HepG2 (cell line): ENCODE data around the gene PRRT1. TPM values are rescaled to one million over a fixed set of nuclear protein-coding genes. Genes with fewer than 3 reads are reported as not detected.

Source experiments
- ATF7 ChIP-seq, 2 experiments: fragments of 450-650 bp in 1 of 2; sonication (generic) in 1 of 2; formaldehyde crosslinking in 1 of 2; IDR thresholded peaks; 2 replicates each; pipeline versions ENCODE4 v1.4.0 to v1.6.1; 2016 to 2020; ENCODE audit warnings: antibody characterized with exemption in 1 of 2, mild to moderate bottlenecking in 1 of 2, missing genetic modification reagents in 1 of 2
- FOXK2 ChIP-seq: fragments of 450-650 bp; IDR thresholded peaks from 2 replicates; pipeline ENCODE4 v1.6.1; 2016
- GABPA ChIP-seq, 2 experiments: IDR thresholded peaks; 2 replicates each; pipeline ENCODE4 v1.6.1; 2011 to 2016; ENCODE audit warnings: low read depth in 2 of 2, low read length in 1 of 2, missing biosample characterization in 1 of 2, missing genetic modification characterization in 1 of 2
- GATA4 ChIP-seq: sonication (generic); IDR thresholded peaks from 2 replicates; pipeline ENCODE4 v1.6.1; 2016; ENCODE audit warnings: antibody characterized with exemption, low read depth, borderline replicate concordance
- PHF20 ChIP-seq: sonication (generic); formaldehyde crosslinking; IDR thresholded peaks from 2 replicates; pipeline ENCODE4 v1.5.0; 2020; ENCODE audit warnings: mild to moderate bottlenecking, missing genetic modification reagents
- PRMT3 ChIP-seq: sonication (generic); formaldehyde crosslinking; IDR thresholded peaks from 2 replicates; pipeline ENCODE4 v1.8.1; 2022; ENCODE audit warnings: low read depth, mild to moderate bottlenecking, moderate library complexity, missing genetic modification reagents, borderline replicate concordance
- REPIN1 ChIP-seq: sonication (generic); formaldehyde crosslinking; IDR thresholded peaks from 2 replicates; pipeline ENCODE4 v1.8.0; 2022; ENCODE audit warnings: missing genetic modification reagents, low read depth, mild to moderate bottlenecking, borderline replicate concordance
- SIX4 ChIP-seq: sonication (generic); formaldehyde crosslinking; IDR thresholded peaks from 2 replicates; pipeline ENCODE4 v1.4.0; 2020; ENCODE audit warnings: missing genetic modification reagents
- SKI ChIP-seq: fragments of 450-650 bp; IDR thresholded peaks from one replicate; pipeline ENCODE4 v1.6.1; 2018; ENCODE audit warnings: mild to moderate bottlenecking; ENCODE audit not compliant: partially characterized antibody
- SOX6 ChIP-seq, 2 experiments: fragments of 450-650 bp in 1 of 2; sonication (generic) in 1 of 2; formaldehyde crosslinking in 1 of 2; IDR thresholded peaks; 2 replicates each; pipeline versions ENCODE4 v1.4.0 to v1.6.1; 2017 to 2020; ENCODE audit warnings: antibody characterized with exemption in 1 of 2, mild to moderate bottlenecking in 1 of 2, missing genetic modification reagents in 1 of 2
- ZMAT3 ChIP-seq: sonication (generic); formaldehyde crosslinking; conservative IDR thresholded peaks from 2 replicates; pipeline ENCODE4 v1.7.0; 2021; ENCODE audit warnings: missing genetic modification reagents
- ZNF569 ChIP-seq: sonication (generic); formaldehyde crosslinking; IDR thresholded peaks from 2 replicates; pipeline ENCODE4 v1.5.0; 2020; ENCODE audit warnings: mild to moderate bottlenecking, missing genetic modification reagents, moderate library complexity, borderline replicate concordance
- ZNF83 ChIP-seq: sonication (generic); formaldehyde crosslinking; IDR thresholded peaks from 2 replicates; pipeline ENCODE4 v1.4.0; 2020; ENCODE audit warnings: missing genetic modification reagents, mild to moderate bottlenecking, borderline replicate concordance
- polyA plus RNA-seq, 8 experiments: library from polyadenylated mRNA; depleted of rRNA in 3 of 8; stranded (reverse) in 7 of 8; unstranded in 1 of 8; fragments of >200 nt; fragmentation: Illumina TruSeq in 4 of 8; extraction: Trizol in 4 of 8; gene quantifications; 2 replicates each; pipeline versions ENCODE4 v1.2.1 to v1.2.3, GENCODE V29; 2011 to 2016; ENCODE audit warnings: low read depth in 4 of 8, missing spikeins in 1 of 8, mixed read lengths in 1 of 8; ENCODE audit not compliant: insufficient read depth in 1 of 8
- total RNA-seq, 5 experiments: library from RNA; depleted of rRNA; stranded (reverse); fragments of >200 nt; fragmentation: Illumina TruSeq; extraction: Trizol; gene quantifications; 2 replicates each; pipeline ENCODE4 v1.2.3, GENCODE V29; 2016; ENCODE audit warnings: low read depth in 1 of 5
- TF ChIP-seq, protein P1 (sequence below): sonication (generic); formaldehyde crosslinking; IDR thresholded peaks from 2 replicates; pipeline ENCODE4 v1.4.0; 2020; ENCODE audit warnings: missing genetic modification reagents
- TF ChIP-seq, protein P2 (sequence below): sonication (generic); formaldehyde crosslinking; IDR thresholded peaks from 2 replicates; pipeline ENCODE4 v1.8.0; 2022; ENCODE audit warnings: mild to moderate bottlenecking, missing genetic modification reagents; ENCODE audit not compliant: insufficient replicate concordance
- TF ChIP-seq, protein P3 (sequence below): IDR thresholded peaks from 2 replicates; pipeline ENCODE4 v1.6.1; 2016; ENCODE audit warnings: missing biosample characterization, missing genetic modification reagents, low read depth
- TF ChIP-seq, protein P4 (sequence below): IDR thresholded peaks from 2 replicates; pipeline ENCODE4 v1.6.1; 2018; ENCODE audit warnings: missing genetic modification reagents

Gene PRRT1
- total and polyA plus RNA-seq, 2 of the 13 experiments (the other 11 are each of a cell fraction or from before 2014, with no cell fraction given), result 0.64 to 1.4 TPM

DNA sequence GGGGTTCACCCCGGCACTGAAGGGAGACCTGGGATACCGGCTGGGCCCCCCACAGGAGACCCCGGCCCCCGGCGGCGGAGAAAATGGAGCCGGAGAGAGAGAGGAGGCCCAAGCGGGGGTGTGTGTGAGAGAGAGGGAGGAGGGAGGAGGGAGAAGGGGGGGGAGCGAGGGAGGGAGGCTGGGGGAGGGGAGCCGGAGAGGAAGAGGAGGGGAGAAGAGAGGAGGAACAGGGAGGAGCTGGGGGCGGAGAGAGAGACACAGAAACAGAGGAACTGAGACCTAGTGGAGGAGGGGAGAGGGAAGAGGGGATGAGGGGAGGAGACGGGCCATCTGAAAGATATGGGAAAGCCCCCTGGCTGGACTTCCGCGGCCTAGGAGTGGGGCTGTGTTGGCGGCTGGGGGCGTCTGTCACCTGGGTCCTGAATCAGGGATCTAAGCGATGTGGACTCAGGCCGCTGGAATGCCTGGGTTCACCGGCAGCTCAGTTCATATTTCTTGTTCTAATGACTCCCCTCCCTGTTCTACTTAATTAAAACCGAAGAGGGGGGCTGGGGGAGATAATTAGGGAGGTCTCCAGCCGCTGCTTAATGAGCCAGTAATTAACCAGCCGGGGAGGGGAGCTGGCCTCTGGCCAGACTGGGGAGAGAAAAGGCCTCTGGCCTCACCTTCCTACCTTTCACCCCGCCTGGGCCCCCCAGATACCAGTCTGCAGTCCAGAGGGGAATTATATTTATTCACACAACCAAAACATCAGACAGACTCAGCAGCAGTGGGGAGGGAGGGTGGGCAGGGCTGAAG is 38.5 kb upstream of the PRRT1 start, which contains the start of gene PBX2 (continued):
- TF ChIP-seq GABPA (IDR thresholded peaks at IDR 0.05; ENCODE audit: low read depth, low read length) (no peak), GABPA (CRISPR knock-in tag; IDR thresholded peaks at IDR 0.05; ENCODE audit: low read depth) (peak; percentile 76), ATF7 (IDR thresholded peaks at IDR 0.05) (no peak), ATF7 (CRISPR knock-in tag; IDR thresholded peaks at IDR 0.05) (0 out of 2 replicates have a peak, but pooled peaks have one; percentile 18), ZNF569 (CRISPR knock-in tag) (no peak), FOXK2 (0 out of 2 replicates have a peak, but pooled peaks have one; percentile 26), PRMT3 (CRISPR knock-in tag) (no peak), GATA4 (peak; percentile 62; the same call in 1 of the 2 replicates), SKI (no peak), REPIN1 (peak; percentile 31; the same call in 1 of the 2 replicates), PHF20 (CRISPR knock-in tag) (peak; percentile 63; the same call in 1 of the 2 replicates), ZNF83 (CRISPR knock-in tag) (0 out of 2 replicates have a peak, but pooled peaks have one; percentile 35), ZMAT3 (CRISPR knock-in tag) (0 out of 2 replicates have a peak, but pooled peaks have one; percentile 47), SOX6 (IDR thresholded peaks at IDR 0.05) (no peak), SOX6 (CRISPR knock-in tag; IDR thresholded peaks at IDR 0.05) (0 out of 2 replicates have a peak, but pooled peaks have one; percentile 38), SIX4 (CRISPR knock-in tag) (0 out of 2 replicates have a peak, but pooled peaks have one; percentile 10)
- TF ChIP-seq, protein P1, sequence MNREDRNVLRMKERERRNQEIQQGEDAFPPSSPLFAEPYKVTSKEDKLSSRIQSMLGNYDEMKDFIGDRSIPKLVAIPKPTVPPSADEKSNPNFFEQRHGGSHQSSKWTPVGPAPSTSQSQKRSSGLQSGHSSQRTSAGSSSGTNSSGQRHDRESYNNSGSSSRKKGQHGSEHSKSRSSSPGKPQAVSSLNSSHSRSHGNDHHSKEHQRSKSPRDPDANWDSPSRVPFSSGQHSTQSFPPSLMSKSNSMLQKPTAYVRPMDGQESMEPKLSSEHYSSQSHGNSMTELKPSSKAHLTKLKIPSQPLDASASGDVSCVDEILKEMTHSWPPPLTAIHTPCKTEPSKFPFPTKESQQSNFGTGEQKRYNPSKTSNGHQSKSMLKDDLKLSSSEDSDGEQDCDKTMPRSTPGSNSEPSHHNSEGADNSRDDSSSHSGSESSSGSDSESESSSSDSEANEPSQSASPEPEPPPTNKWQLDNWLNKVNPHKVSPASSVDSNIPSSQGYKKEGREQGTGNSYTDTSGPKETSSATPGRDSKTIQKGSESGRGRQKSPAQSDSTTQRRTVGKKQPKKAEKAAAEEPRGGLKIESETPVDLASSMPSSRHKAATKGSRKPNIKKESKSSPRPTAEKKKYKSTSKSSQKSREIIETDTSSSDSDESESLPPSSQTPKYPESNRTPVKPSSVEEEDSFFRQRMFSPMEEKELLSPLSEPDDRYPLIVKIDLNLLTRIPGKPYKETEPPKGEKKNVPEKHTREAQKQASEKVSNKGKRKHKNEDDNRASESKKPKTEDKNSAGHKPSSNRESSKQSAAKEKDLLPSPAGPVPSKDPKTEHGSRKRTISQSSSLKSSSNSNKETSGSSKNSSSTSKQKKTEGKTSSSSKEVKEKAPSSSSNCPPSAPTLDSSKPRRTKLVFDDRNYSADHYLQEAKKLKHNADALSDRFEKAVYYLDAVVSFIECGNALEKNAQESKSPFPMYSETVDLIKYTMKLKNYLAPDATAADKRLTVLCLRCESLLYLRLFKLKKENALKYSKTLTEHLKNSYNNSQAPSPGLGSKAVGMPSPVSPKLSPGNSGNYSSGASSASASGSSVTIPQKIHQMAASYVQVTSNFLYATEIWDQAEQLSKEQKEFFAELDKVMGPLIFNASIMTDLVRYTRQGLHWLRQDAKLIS, result no peak
- TF ChIP-seq, protein P2, sequence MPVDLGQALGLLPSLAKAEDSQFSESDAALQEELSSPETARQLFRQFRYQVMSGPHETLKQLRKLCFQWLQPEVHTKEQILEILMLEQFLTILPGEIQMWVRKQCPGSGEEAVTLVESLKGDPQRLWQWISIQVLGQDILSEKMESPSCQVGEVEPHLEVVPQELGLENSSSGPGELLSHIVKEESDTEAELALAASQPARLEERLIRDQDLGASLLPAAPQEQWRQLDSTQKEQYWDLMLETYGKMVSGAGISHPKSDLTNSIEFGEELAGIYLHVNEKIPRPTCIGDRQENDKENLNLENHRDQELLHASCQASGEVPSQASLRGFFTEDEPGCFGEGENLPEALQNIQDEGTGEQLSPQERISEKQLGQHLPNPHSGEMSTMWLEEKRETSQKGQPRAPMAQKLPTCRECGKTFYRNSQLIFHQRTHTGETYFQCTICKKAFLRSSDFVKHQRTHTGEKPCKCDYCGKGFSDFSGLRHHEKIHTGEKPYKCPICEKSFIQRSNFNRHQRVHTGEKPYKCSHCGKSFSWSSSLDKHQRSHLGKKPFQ (CRISPR knock-in tag), result peak; percentile 67
- TF ChIP-seq, protein P3, sequence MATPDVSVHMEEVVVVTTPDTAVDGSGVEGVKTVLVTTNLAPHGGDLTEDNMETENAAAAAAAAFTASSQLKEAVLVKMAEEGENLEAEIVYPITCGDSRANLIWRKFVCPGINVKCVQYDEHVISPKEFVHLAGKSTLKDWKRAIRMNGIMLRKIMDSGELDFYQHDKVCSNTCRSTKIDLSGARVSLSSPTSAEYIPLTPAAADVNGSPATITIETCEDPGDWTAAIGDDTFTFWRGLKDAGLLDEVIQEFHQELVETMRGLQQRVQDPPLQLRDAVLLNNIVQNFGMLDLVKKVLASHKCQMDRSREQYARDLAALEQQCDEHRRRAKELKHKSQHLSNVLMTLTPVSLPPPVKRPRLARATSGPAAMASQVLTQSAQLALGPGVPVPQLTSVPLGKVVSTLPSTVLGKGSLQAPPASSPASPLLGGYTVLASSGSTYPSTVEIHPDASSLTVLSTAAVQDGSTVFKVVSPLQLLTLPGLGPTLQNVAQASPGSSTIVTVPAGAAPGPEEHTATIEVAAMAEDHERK, result no peak
- TF ChIP-seq, protein P4, sequence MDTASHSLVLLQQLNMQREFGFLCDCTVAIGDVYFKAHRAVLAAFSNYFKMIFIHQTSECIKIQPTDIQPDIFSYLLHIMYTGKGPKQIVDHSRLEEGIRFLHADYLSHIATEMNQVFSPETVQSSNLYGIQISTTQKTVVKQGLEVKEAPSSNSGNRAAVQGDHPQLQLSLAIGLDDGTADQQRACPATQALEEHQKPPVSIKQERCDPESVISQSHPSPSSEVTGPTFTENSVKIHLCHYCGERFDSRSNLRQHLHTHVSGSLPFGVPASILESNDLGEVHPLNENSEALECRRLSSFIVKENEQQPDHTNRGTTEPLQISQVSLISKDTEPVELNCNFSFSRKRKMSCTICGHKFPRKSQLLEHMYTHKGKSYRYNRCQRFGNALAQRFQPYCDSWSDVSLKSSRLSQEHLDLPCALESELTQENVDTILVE (CRISPR knock-in tag), result peak; percentile 59; the same call in 1 of the 2 replicates
